Keratinocyte (primary cell): ENCODE results near the gene FLNB. TPM values are rescaled to one million over a fixed set of nuclear protein-coding genes. Genes with fewer than 3 reads are reported as not detected.

Experiments
- DNase-seq: peaks from one replicate; pipeline ENCODE4 v3.0.0-alpha.2; 2011; ENCODE audit warnings: low read depth, missing footprints, low spot score
- FAIRE-seq: peaks from 2 replicates; lab custom pipeline; 2011; peaks lifted over from hg19 to GRCh38; lab: Jason Lieb, UNC
- H2AFZ ChIP-seq: 2 replicates; pipeline ENCODE4 v1.6.0; 2012; ENCODE audit warnings: low read length, control low read depth, inconsistent platforms; ENCODE audit not compliant: control insufficient read depth
- H3K27ac ChIP-seq: 2 replicates; pipeline ENCODE4 v1.5.1; 2011; ENCODE audit warnings: low read length; ENCODE audit not compliant: control insufficient read depth, insufficient read depth
- H3K27me3 ChIP-seq: 3 replicates; pipeline ENCODE4 v1.6.0; 2011; ENCODE audit warnings: low read length; ENCODE audit not compliant: control insufficient read depth, insufficient read depth; ENCODE audit errors: extremely low read depth
- H3K36me3 ChIP-seq, 2 experiments: 2 replicates in 1 of 2; 3 replicates in 1 of 2; pipeline ENCODE4 v1.5.1; 2011; ENCODE audit warnings: low read length in 2 of 2, mild to moderate bottlenecking in 1 of 2; ENCODE audit not compliant: control insufficient read depth in 2 of 2, insufficient read depth in 2 of 2; ENCODE audit errors: extremely low read depth in 1 of 2
- H3K4me1 ChIP-seq: 3 replicates; pipeline ENCODE4 v1.5.1; 2011; ENCODE audit warnings: low read length; ENCODE audit not compliant: control insufficient read depth, insufficient read depth; ENCODE audit errors: extremely low read depth
- H3K4me2 ChIP-seq: 3 replicates; pipeline ENCODE4 v1.6.0; 2011; ENCODE audit warnings: low read depth, low read length; ENCODE audit not compliant: control insufficient read depth, insufficient read depth; ENCODE audit errors: extremely low read depth
- H3K4me3 ChIP-seq, 3 experiments: fragments of 200-600 bp in 1 of 3; sonication (generic) in 1 of 3; 2 replicates in 2 of 3; 3 replicates in 1 of 3; pipeline ENCODE4 v1.5.1; 2011 to 2016; ENCODE audit warnings: low read length in 3 of 3, mild to moderate bottlenecking in 3 of 3, control low read depth in 2 of 3, inconsistent platforms in 1 of 3, low read depth in 1 of 3, mixed read lengths in 1 of 3, mixed run types in 1 of 3, moderate library complexity in 1 of 3; ENCODE audit not compliant: control insufficient read depth in 2 of 3, insufficient read depth in 2 of 3; ENCODE audit errors: extremely low read depth in 1 of 3
- H3K79me2 ChIP-seq: 2 replicates; pipeline ENCODE4 v1.6.0; 2012; ENCODE audit warnings: low read length; ENCODE audit not compliant: control insufficient read depth, insufficient read depth
- H3K9ac ChIP-seq: 3 replicates; pipeline ENCODE4 v1.6.0; 2011; ENCODE audit warnings: low read length; ENCODE audit not compliant: control insufficient read depth, insufficient read depth; ENCODE audit errors: extremely low read depth
- H3K9me1 ChIP-seq: 3 replicates; pipeline ENCODE4 v1.6.0; 2011; ENCODE audit warnings: low read length; ENCODE audit not compliant: control insufficient read depth, insufficient read depth; ENCODE audit errors: extremely low read depth
- H3K9me3 ChIP-seq: 2 replicates; pipeline ENCODE4 v1.5.1; 2012; ENCODE audit warnings: low read depth, low read length; ENCODE audit not compliant: control insufficient read depth
- H4K20me1 ChIP-seq: 3 replicates; pipeline ENCODE4 v1.6.0; 2011; ENCODE audit warnings: low read length; ENCODE audit not compliant: control insufficient read depth, insufficient read depth; ENCODE audit errors: extremely low read depth
- CTCF ChIP-seq, 3 experiments: IDR thresholded peaks in 1 of 3; conservative IDR thresholded peaks in 1 of 3; optimal IDR thresholded peaks in 1 of 3; 2 replicates in 2 of 3; 3 replicates in 1 of 3; pipeline versions ENCODE3 to v1.5.1; 2011; ENCODE audit warnings: low read length in 3 of 3, mild to moderate bottlenecking in 3 of 3, moderate library complexity in 2 of 3, control low read depth in 1 of 3, inconsistent platforms in 1 of 3; ENCODE audit not compliant: insufficient read depth in 2 of 3; ENCODE audit errors: extremely low read depth in 1 of 3
- EZH2 ChIP-seq: IDR thresholded peaks from one replicate; pipeline ENCODE4 v1.6.1; 2012; ENCODE audit warnings: inconsistent platforms, mild to moderate bottlenecking, low read length, moderate library complexity
- dilution Hi-C: fragments of 300-500 bp; cut with MboI; formaldehyde crosslinking; loops from one replicate; pipeline ENCODE4 v1.7.0; 2020; ENCODE audit warnings: low sequenced_read_pairs; ENCODE audit not compliant: extremely low pct_ligation_motif_present
- polyA plus RNA-seq, 5 experiments: library from polyadenylated mRNA; depleted of rRNA in 3 of 5; stranded (reverse) in 3 of 5; stranded (forward) in 1 of 5; unstranded in 1 of 5; fragments of >200 nt; gene quantifications; 1 replicate in 1 of 5; 2 replicates in 3 of 5; 3 replicates in 1 of 5; pipeline versions ENCODE4 v1.2.1 to v1.2.3, GENCODE V29; 2011 to 2012; ENCODE audit warnings: missing spikeins in 2 of 5, low read depth in 1 of 5, low replicate concordance in 1 of 5

The FLNB gene
- polyA plus RNA-seq, 1 donor (not counting 4 experiments of a cell fraction or from before 2014, with no cell fraction given): 289 TPM

- Histone ChIP-seq H4K20me1 (peaks cover 78% of the 10 kb centered on the region), H3K9ac (no peak overlapping the region), H3K36me3 (peaks cover 53 to 60% of the 10 kb centered on the region in 2 experiments), H3K4me3 (no peak overlapping the region), H3K4me1 (no peaks in the 10 kb centered on the region), H3K9me1 (peaks cover 10% of the 10 kb centered on the region), H2AFZ (no peak overlapping the region), H3K4me2 (no peak overlapping the region), H3K27ac (no peak overlapping the region), H3K79me2 (peaks cover 94% of the 10 kb centered on the region), H3K9me3 (no peaks in the 10 kb centered on the region), H3K27me3 (no peaks in the 10 kb centered on the region)
- dilution Hi-C loops: no loop called here
- FAIRE-seq (no peak), DNase-seq (no peak)
- TF ChIP-seq EZH2 (no peak), CTCF (optimal IDR thresholded peaks at IDR 0.05 in 1 of 3, IDR thresholded peaks at IDR 0.05 in 1 of 3, conservative IDR thresholded peaks at IDR 0.05 in 1 of 3; ENCODE audit: extremely low read depth in 1 of 3, insufficient read depth in 2 of 3, low read length in 3 of 3) (no peak)
Measured at GRCh38 chr3:58077596-58078285, 69.5 kb downstream of the FLNB start.

- DNase-seq: no peak
- Histone ChIP-seq H4K20me1 (peaks cover 77% of the 10 kb centered on the region), H3K27ac (no peak overlapping the region), H3K9me3 (no peaks in the 10 kb centered on the region), H3K27me3 (no peaks in the 10 kb centered on the region), H3K79me2 (peaks cover 93% of the 10 kb centered on the region), H2AFZ (no peak overlapping the region), H3K36me3 (peaks cover 53 to 63% of the 10 kb centered on the region in 2 experiments), H3K9ac (no peak overlapping the region), H3K9me1 (peaks cover 10% of the 10 kb centered on the region), H3K4me3 (no peak overlapping the region), H3K4me1 (no peaks in the 10 kb centered on the region), H3K4me2 (no peak overlapping the region)
- TF ChIP-seq CTCF (optimal IDR thresholded peaks at IDR 0.05 in 1 of 3, IDR thresholded peaks at IDR 0.05 in 1 of 3, conservative IDR thresholded peaks at IDR 0.05 in 1 of 3; ENCODE audit: extremely low read depth in 1 of 3, insufficient read depth in 2 of 3, low read length in 3 of 3): no peak
- TF ChIP-seq EZH2: no peak
- dilution Hi-C loops: no loop called here
- no peak for FAIRE-seq
Measured at GRCh38 chr3:58078610-58079009, 70.4 kb downstream of the FLNB start.
